Amygdala (tissue), 56 donors: Measurements from ENCODE around the gene DAZAP2.

ENCODE experiments used
- DNase-seq, 56 donors: peaks; one replicate each; lab custom pipeline; 2025; lab: John Stamatoyannopoulos, UW

The DAZAP2 gene, protein sequence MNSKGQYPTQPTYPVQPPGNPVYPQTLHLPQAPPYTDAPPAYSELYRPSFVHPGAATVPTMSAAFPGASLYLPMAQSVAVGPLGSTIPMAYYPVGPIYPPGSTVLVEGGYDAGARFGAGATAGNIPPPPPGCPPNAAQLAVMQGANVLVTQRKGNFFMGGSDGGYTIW

DNA sequence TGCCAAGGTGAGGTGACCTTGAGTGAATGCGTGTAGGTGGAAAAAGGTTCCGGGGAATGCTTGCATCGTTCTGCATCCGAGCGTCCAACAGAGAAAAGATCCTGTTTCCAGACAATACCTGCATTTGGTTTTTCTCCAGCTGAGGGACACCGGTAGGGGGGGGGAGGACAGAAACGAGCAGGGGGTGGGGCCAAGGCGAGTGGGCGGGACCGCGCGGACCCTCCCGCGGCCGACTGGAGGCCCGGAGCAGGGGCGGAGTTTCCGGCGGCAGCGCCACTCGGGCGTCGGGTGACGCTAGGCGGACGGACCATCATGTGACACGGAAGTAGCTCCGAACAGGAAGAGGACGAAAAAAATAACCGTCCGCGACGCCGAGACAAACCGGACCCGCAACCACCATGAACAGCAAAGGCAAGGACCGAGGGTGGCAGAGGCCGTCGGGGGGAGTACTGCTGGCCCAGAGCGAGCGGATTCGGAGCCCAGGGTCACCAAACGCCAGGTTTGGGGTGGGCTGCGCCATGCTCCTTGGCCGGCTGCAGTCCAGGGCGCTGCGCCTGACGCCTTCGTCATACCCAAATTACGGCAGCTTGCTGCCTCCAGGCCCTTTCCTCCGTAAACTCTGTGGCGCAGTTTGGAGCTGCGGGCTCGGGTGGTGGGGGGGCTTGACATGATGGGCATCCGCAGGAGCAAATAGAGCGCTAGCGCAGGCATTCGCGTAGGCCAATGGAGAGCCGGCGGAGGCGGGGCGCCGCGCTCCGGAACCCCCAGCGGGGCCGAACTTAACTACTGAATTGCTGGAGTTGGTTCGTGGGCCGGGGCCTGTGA lies at the start of gene DAZAP2:
DAZAP2 (plus strand) TSS at position 317 of the 825 bp plus-strand sequence; CDS start at position 399, 82 bp downstream.
- DNase-seq = peak; percentile 37 to 97 (median 90)

GRCh38 chr12:51189790-51190355 lies 48.8 kb upstream of the DAZAP2 start:
- DNase-seq = no peak

- no peak for DNase-seq
Observed at GRCh38 chr12:51190820-51191219, 47.8 kb upstream of the DAZAP2 start.

DNA sequence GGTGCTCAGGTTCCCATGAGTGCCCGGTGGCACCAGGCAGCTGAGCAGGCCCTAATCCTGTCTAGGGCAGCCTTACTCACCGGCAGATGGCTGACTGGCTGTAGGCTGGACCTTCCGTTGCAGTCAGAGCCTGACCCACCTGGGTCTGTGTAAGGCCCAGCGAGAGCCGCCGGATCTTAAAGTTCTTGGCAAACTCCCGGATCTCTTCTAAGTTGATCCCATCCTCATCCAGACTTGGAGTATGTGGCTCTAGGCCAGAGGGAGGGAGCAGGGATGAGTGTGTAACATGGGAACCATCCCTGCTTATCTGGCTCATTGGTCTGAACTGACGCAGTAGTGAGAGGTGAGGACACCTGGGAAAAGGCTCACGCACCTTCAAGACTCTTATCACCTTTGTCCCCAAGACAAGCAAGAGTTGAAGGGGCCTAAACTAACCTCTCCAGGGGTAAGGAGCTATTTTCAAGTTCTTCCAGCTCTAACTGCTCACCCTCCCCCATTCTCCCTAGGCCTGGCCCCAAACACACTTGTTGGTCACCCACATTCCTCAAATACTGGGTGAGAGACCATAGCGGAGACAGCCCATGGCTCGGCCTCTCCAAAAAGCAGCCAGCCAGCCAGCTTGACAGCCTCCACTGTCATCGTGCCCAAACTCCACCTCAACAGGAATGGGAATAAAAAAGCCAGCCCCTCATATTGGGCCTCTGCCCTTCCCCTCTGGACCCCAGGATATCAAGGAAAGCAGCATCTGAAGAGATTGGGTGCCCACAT lies 46.9 kb upstream of the DAZAP2 start:
- DNase-seq = no peak

GRCh38 chr12:51192284-51192671 lies 46.3 kb upstream of the DAZAP2 start:
- no peak for DNase-seq

DNA sequence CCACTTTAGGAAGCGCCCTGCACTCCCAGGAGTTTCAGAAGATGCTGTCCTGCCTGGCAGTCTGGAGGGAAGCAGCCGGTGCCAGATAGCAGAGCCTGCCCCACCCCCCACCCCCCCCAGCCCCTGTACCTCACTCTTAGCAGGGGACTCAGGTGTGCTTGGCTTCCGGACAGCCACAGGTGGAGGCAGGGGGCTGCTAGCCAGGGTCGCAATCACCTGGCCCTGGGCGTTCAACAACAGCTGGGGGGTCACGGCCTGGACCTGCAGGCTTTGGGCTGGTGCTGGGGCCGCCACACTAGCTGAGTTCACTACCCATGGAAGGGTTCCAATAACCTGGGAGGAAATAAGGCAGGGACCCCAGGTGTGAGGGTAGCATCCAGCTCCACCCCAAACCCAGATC lies 42.8 kb upstream of the DAZAP2 start:
- DNase-seq = no peak

DNA sequence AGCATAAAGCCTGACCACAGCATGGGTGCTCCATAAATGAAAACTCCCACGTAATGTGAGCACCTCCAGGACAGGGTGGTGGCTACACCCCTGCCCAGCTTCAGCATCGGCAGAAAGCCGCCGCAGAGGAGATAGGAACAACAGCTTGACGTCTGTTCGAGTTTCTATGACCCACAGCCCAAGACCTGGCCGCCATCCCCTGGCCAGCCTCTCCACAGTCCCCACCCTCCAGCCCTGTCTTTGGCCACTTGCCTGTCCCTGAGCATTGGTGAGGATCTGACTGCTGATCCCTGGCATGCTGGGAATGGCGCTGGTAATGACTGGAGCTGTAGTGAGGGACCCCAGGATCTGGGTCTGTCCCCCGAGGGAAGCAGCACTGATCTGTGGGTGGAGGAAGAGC lies 42.1 kb upstream of the DAZAP2 start:
- no peak for DNase-seq

DNA sequence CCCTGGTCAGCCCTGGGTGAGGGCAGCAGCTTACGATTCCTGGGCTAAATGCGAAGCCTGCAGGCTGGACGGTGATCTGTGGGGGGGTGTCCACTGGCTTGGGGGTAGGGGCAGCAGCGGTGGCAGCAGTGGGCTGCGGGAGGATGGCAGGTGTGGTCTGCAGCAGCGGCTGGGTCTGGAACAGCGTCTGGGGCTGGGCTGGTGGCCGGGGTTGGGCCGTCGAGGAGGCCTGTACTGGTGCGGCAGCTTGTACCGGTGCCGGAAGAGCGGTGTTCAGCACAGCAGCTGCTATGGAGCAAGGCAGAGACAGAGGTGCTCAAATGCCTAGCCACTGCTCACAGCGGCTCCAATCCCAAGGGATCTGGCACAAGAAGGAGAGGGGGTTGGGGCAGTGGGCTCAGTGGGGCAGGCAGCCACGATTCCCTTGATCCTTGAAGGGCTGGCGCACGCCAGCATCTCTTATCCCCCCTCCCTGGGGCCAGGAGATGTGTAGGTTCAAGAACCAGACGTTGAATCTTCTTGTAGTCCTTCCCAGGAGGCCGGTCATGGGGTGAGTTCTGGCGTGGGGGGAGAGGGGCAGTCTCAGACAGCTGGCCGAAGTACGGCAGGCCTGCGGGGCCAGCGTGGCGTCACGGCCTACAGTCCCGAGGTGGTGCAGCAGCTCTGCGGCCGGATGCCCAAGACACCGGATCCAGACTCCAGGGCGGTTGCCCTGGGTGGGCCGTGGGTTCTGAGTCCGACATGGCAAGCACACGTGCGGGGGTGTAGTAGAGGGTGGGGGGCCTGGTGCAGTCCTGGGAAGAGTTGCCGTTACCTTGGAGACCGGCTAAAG lies 40.7 kb upstream of the DAZAP2 start:
- DNase-seq = no peak

GRCh38 chr12:51198568-51199365 lies 39.9 kb upstream of the DAZAP2 start:
- DNase-seq = no peak

DNA sequence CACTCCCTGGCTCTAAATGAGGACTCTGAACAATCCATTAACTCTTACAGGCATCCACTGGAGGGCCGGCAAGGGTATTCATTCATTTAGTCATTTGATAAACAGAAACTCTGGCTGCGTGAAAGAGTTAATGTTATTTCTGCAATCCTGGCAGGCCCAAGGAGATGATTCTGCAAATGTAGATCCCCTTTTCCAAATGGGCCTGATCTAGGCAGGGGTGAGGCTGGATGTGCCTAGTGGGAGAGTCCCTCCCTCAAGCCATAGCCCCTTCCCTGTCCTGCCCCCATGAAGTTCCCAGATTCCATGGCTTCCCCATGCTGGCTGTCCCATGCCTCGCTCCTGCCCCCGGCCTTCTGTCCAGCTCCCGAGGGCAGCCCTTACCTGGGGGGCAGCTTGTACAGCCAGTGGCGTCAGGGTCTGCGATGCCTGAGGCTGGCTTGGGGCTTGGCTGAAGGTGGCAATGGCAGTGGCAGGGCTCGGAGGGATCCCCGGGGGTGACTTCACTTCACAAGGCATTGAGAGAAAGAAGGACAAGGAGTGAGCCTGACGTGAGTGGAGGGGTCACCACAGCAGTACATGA lies 39.2 kb upstream of the DAZAP2 start:
- DNase-seq = no peak

DNA sequence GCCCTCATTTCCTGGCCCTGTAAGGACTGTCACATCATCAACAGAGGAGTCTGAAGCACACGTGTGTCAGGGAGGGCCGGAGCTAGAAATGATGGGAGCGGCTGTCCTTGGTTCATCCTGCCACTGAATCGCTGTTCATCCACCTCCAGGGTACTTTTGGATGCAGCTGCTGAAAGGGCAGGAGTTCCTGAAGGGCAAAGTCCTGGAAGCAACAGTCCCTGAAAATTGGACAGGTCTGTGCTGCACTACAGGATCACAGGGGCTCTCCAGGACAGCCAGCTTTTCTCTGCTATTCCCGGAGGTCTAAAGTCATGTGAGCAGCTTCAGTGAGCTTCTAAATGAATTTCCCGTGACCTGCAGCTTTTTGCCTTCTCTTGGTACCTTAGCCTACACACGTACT lies 38.5 kb upstream of the DAZAP2 start:
- DNase-seq = no peak

GRCh38 chr12:51200806-51201205 lies 37.8 kb upstream of the DAZAP2 start:
- no peak for DNase-seq

DNA sequence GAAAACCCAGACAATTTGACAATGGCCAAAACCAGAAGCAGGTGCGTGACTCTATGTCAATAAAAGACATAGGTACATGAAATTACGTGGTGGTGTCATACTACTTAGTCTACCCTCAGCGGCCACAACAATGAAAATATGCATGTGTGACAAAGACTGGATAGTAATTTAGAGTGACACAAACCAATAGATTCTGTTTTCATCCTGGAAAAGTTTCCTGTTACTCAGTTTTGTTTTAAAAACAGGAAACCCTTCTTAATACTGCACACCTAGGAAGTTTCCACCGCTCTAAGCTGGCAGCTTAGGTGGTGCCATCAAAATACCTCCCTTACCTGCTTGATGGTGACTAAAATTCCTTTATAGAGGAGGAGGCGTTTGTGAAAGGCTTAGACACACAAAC lies 35.9 kb upstream of the DAZAP2 start:
- DNase-seq = no peak

DNA sequence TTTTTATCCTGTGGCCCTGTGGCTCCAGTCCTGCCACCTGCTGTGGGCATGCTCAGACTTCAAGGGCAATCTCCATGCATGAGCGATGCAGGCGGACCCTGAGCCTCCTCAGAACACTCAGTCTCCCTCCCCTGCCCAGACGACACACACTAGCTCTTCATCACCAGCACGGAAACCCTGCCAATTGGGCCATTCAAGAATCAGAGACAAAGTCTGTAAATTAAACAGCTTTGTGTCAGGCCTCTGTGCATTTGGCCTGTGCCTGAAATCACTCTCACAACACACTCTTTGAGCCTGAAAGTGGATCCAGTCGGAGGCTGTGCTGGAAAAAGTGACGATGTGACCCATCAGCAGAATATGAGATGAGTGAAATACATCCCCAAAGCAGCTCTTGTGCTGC lies 33.3 kb upstream of the DAZAP2 start:
- DNase-seq = peak in 17 of 56 donors; percentile 5 to 53 (median 19)

DNA sequence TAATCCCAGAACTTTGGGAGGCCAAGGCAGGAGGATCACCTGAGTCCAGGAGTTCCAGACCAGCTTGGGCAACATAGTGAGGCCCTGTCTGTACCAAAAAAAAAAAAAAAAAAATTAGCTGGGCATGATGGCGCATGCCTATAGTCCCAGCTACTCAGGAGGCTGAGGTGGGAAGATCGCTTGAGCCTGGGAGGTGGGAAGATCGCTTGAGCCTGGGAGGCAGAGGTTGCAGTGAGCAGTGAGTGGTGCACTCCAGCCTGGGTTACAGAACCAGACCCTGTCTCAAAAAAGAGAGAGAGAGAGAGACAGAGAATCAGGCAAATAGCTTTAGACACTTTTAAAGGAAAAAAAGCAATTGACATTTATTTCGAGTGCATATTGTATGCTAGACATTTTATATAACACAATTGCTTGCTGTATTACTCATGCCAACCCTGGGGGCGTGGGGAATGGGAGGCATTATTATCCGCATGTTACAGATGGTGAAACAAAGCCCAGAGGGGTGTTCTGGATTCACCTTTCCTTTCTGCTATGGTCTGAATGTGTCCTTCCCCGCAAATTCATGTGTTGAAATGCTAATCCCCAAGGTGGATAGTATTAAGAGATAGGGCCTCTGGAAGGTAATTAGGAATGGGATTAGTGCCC lies 30.5 kb upstream of the DAZAP2 start:
- DNase-seq = peak in 1 of 56 donors; percentile 7

GRCh38 chr12:51209259-51209658 lies 29.4 kb upstream of the DAZAP2 start:
- no peak for DNase-seq

GRCh38 chr12:51210690-51211395 lies 27.8 kb upstream of the DAZAP2 start:
- DNase-seq = peak in 44 of 56 donors; percentile 7 to 69 (median 34)

- no peak for DNase-seq
Observed at GRCh38 chr12:51214895-51215294, 23.7 kb upstream of the DAZAP2 start.
